HUDEP-2 (cell line): ENCODE data around the gene MTERF4.
"Not testable (repeated sequence)": the region's sequence is repeated elsewhere in the genome, so short reads cannot be mapped to it uniquely, and the experiment has no call there.

ENCODE experiments used
- DNase-seq, 76 experiments: peaks; one replicate each; lab custom pipeline; 2025; ENCODE audit not compliant: unreplicated experiment in 76 of 76; lab: John Stamatoyannopoulos, UW

The MTERF4 gene

DNA sequence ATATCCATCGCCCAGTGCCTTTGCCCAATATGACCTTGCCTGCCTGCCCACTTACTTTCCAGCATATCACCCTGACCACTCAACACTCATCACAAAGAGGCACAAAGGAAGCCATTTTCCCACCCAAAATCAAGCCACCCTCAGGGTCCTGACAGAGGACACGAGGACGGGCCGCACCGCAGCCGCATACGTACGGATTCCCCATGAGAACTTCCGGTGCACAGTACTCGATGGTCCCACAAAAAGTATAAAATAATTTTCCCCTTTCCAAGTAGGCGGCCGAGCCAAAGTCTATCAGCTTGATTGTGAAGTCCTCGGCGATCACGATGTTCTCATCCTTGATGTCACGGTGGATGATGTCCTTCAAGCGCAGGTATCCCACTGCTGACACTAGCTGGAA is 10.0 kb upstream of the MTERF4 start:
- DNase-seq: no peak

DNA sequence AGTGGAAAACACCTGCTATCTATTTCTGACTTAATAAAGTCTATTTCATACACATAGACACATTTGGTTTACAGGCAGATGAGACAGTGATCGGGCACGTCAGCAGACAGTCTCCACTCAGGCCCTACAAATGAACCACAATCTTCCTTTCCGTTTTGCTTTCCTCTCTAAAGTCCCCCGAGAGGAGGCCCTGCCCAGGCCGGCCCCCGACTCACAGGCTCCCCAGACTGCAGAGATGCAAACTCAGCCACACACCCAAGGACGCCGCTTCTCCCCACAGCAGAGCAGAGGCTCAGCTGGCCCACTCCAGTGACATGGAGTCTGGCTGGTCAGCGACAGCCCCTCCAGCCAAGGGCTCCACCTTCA is 9.3 kb upstream of the MTERF4 start:
- no peak for DNase-seq

DNA sequence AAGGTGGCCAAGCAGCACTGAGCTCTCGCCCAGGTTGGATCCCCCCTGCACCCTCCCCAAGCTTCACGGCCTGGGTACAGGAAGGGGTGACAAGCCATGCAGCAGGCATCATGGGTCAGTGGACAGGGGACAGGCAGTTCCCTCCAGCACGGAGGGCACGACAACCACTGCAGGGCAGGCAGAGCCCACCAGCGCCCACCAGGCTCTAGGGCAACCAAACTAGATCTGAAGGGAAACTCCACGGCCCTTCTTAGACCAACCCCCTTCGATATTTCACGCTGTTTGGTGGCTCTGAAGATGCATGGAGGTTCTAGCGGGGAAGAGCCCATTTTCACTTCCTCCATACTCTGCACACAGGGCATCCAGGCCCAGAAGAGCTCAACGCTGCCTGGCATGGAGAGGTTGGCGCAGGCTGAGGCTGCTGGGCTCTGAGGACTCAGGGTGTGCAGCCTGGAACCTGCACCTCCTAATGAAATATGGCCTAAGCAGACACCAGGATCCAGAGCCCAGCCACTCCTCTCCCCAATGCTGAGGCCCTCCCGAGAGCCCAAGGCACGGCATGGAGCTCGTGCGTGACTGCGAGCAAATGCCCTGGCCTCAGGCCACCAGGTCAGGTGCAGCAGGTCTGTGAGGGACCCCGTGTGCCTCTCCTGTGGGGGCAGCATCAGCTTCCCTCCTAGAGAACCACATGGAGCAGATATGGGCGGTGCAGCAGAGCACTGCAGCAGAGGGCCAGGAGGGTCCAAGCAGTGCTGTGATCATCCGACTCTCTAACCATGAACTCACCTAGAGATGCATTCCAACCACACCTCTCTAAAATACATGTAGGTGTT is 8.7 kb upstream of the MTERF4 start:
- no peak for DNase-seq

DNA sequence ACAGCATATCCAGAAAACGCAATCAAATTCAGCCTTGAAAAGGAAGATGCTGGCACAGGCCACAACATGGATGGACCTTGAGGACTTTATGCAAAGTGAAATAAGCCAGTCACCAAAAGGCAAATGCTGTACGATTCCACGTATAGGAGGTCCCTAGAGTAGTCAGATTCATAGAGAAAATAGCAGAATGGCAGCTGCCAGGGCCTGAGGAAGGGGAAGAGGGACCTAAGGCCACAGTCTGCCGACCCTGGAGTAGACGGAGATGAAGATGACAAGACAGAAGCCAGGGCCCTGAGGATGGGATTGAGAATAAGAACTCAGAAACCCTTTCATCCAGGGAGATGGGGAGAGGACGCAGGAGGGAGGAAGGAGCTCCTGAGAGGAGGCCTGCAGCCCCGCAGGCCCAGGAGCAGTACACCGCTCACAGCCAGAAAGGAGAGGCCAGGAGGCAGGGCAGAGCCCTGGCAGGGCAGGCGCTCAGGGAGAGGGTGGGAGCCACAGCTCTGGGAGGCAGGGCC is 8.1 kb upstream of the MTERF4 start:
- DNase-seq: no peak

DNA sequence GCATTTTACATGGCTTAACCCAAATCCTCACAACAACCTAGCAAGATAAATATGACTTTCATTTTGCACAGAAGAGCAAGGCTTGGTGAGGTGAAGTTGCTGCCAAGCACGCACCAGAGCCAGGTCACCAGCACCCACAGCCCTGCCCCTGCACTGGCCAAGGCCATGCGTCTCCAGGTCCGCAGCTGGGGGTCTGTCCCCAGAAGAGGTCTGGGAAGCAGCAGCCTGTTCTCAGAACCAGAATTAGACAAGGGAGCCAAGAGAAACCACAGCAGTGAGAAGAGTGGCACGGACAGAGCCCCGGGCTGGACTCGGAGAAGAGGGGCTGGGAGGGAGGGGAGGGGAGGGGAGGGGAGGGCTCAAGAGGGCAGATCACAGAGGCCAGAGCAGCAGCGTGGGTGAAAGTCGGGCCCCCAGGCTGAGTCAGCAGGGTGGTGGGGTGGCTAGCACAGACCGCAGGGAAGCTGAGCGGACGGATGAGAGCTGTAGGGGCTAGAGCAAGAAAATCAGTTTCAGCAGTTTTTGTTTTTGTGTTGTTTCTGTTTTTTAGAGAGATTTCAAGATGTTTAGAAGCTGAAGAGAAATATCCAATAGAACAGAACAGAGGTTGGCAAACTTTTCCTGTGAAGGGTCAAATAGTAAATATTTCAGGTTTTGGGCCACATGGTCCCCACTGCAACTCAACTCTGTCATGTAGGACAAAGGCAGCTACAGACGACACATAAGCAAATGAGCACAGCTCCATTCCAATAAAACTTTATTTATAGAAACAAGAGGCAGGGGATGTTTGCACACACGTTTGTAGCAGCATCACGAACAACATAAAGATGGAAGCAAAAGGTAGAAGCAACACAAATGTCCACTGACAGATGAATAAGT is 7.4 kb upstream of the MTERF4 start:
- no peak for DNase-seq

DNA sequence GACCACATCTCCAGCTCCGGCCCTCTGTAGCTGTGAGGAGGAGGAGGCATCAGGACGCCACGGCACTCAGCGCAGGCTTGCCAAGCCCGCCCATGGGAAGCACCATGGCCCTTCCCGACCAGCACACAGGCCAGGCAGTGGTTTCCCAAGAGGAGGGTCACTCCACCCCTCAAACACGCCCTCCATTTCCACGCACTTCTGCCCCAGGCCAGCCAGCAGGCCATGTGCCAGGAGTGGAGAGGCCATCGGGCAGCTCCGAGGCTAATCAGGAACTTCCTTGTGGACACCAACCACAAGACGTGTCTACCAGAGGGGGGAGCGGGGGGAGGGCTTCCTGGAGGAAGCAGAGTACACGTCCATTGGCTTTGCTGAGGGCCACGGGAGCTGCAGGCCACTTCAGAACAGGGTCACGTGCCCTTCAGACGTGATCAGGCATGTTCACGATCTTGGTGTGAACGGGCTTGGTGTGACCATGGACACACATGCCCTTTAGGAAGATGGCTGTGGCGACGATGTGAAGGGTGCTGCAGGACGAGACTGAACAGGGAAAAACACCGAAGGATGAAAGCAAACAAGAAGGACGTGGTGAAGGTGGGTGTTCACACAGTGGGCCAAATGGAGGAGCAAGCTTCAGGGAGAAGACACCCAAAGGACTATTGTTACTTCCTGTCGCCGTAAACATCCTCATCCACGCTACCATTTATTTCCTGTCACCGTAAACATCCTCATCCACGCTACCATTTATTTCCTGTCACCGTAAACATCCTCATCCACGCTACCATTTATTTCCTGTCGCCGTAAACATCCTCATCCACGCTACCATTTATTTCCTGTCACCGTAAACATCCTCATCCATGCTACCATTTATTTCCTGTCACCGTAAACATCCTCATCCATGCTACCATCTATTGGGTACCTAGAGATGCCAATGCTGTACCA is 6.5 kb upstream of the MTERF4 start:
- DNase-seq: no peak

DNA sequence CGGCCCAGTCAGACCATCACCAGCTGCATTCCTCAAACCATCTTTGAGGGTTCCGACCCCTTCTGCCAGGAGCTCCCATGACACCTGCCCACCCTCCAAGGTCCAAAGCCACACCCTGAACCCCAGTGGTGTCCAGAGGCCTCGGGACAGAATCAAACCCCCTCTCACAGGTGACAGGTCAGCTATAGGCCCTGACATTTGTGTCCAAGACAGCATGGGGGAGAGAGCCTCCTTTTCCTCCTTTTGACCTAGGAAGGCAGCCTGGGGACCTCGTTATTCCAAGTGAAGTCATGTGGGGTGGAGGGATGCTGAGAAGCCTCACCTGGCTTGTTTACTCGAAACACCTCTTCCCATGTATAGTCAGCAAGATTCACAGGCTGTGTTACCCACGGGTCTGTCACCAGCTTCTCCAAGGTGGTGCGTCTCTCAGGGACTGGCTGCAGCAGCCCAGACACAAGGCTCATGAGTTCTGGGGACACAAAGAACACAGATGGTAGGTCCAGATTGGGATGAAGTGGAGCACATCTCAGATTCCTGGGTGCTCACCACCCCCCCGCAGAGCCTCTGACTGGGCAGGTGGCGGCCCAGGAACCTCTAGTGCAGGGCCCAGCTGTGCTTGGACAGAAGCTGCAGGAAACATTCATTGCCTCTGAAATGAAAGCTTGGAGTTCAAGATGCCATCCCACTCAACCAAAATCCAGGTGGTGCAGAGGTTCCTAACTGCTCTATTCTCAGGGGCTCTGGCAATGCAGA is 5.1 kb upstream of the MTERF4 start:
- DNase-seq: no peak

DNA sequence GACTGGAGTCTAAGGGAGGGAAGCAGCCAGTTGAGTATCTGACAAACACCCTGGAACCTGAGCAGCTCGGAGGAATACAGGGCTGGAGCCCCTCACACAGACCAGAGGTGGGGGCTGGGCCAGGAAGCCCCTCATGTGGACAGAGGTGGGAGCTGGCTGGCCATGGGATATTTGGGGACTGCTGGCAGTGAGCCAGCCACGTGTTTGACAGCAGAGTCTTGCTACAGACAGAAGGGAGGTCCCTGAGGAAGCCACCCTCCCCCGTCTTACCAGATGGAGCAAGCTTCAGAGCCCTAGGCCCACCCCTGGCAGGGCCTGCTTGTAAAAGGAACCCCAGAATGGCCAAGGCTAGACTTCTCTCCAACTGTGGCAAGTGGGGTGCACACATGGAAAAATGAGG is 3.6 kb upstream of the MTERF4 start:
- no peak for DNase-seq

DNA sequence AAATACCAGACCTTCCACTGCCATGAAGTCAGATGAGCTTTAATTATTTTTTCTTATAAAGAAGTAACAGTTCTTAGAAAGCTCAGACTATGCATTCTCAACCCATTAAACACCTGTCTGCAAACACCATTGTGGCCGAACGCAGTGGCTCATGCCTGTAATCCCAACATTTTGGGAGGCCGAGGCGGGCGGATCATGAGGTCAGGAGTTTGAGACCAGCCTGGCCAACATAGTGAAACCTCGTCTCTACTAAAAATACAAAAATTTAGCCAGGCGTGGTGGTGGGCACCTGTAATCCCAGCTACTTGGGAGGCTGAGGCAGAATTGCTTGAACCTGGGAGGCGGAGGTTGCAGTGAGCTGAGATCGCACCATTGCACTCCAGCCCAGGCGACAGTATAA is 2.5 kb upstream of the MTERF4 start:
- not testable (repeated sequence) for DNase-seq

DNA sequence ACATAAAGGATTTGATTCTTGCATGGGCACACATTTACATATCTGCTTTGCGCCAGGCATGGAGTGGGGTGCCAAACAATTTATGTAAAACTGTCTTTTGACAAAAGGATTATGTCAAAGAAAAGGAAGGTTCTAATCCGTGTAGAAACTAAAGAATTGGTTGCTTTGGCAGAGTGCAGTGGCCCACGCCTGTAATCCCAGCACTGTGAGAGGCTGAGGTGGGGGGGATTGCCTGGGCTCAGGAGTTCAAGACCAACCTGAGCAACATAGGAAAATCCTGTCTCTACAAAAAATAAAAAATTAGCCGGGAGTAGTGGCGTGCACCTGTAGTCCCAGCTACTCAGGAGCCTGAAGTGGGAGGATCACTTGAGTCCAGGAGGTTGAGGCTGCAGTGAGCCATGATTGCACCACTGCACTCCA is 1.1 kb upstream of the MTERF4 start:
- DNase-seq: no peak

DNA sequence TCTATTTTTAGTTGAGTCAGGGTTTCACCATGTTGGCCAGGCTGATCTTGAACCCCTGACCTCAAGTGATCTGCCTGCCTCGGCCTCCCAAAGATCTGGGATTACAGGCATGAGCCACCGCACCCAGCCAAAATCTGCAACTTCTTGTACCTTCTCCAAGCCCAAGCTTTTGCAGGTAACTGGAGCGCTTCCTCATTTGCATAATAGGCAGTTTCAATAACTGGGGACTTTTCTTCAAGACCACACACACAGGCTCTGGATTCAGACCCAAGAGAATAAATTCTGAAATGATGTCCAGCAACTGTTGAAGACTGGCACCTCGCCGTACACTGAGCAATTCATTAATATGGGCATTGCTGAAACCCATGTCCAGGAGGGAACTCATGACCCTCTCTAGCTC is 2.8 kb downstream of the MTERF4 start:
- DNase-seq: no peak

DNA sequence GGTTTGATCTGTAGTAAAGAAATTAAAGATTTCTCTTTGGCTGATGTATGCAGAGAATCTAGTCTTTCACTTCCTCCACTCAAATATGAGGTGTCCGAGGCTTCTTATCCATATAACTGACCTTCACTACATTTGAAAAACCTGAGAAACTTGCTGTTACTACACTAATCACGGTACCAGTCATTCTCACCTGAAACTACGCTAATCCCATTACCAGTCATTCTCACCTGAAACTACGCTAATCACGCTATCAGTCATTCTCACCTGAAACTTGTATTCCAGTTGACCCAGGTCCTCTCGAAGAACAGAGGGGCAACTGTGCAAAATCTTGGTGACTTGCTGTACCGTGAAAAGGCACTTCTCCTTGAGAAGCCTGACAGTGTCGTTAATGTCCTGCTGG is 5.1 kb downstream of the MTERF4 start:
- DNase-seq: no peak

DNA sequence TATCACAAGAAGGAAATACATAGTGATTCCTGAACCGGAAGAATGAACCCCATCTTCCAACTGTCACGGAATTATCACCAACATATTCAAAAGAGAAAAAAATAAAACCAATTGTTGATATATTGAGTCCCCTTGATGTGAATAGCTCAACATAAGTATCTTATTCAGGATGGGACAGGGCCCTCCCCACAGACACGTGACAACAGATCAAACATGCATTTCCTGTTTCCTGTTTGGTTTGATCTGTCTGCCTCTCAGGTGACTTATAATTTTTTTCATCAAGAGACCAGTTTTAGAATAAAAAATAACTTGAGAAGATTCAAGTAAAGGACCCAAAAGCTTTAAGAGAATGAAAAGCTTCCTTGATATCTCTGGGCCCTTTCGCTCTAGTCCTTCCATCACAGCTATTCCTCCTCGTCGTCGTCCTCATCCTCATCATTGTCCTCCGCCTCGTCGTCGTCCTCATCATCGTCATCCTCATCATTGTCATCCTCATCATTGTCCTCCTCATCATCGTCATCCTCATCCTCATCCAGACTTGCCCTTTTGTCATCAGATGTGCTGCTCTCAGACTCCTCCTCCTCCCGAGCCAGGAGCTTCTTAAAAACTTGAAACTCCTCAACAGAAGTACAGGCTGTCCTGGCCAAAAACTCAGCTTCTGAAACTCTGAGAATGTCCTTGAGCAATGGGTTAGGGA is 6.3 kb downstream of the MTERF4 start:
- no peak for DNase-seq

DNA sequence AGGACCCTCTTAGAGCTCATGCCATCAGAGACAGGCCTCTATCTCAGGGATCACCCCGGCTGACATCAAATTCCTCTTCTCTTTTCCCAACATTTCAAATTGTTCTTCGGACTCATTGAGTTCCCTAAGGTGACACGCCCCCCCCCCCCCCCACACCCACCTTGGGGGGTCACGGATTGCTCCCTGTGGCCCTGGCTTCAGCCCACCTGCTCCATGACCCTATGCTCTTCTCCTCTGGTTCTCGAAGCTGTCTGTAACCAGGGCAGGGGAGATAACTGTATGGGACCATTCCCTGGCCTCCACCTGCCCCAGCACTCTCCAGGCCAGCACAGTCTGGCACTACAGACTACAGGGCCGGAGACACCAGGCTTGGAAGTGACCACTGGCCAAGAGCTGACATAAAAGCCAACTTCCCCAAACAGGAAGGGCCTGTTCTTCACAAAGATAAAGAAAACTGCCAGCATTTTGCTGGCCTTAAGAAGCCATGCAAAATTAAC is 7.1 kb downstream of the MTERF4 start:
- no peak for DNase-seq

DNA sequence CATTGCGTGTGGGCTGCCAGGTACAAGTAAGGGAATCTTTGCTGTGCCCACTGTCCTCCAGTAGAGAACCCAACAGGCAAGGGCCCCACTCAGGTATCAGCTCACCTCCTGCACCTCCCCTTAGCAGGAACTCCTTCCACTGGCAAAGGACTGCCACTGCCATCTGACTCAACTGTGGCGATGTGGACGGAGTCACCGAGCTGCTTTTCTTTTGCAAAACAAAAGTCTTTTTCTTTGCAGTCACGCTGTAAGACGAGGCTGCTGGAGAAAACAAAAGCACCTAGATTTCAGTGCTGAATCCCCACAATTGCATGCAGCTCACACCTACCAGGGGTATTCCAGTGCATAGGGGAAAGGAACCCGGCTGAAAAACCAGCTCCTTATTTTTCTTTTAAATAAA is 7.9 kb downstream of the MTERF4 start:
- DNase-seq: no peak

DNA sequence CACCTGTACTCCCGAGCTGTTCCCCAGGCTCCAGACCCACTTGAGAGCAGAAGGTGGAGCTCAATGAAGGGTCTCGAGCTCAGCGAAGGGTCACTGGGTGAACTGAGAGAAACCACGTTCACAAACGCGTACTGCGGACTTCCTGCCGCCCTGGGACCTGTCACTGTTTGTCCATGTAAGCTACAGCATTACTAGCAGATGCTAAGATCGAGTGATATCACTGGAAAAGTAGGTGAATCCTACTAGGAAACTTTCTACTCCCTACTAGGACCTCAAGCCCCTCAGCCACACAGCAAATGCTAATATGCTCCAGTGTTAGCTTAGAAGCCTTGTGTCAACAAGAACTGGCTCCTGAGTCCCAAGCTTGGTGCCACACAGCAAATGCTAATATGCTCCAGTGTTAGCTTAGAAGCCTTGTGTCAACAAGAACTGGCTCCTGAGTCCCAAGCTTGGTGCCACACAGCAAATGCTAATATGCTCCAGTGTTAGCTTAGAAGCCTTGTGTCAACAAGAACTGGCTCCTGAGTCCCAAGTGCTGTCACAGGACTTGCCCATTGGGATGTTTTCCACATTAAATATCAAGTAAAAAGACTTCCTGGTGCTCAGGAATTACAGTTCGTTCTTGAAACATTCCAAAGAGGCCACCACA is 8.8 kb downstream of the MTERF4 start:
- DNase-seq: not testable (repeated sequence)

DNA sequence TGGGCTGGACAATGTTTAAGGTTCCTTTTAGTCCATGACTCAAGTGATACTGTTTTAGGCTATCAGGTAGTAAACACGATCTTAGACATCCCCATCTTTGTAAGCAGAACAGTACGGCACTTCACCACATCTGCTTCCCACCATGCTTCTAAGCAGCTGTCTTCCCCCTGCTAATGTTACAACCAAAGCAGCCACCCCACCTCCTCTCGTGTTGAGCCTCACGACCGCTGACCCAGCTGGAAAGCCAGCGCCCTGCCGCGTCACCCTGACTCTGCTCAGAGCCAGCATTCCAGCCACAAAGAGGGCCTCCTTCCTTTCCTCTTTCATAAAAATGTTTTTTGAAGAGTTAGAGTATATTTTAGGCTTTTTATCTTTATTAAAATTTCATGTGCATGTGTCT is 9.4 kb downstream of the MTERF4 start:
- DNase-seq: no peak

DNA sequence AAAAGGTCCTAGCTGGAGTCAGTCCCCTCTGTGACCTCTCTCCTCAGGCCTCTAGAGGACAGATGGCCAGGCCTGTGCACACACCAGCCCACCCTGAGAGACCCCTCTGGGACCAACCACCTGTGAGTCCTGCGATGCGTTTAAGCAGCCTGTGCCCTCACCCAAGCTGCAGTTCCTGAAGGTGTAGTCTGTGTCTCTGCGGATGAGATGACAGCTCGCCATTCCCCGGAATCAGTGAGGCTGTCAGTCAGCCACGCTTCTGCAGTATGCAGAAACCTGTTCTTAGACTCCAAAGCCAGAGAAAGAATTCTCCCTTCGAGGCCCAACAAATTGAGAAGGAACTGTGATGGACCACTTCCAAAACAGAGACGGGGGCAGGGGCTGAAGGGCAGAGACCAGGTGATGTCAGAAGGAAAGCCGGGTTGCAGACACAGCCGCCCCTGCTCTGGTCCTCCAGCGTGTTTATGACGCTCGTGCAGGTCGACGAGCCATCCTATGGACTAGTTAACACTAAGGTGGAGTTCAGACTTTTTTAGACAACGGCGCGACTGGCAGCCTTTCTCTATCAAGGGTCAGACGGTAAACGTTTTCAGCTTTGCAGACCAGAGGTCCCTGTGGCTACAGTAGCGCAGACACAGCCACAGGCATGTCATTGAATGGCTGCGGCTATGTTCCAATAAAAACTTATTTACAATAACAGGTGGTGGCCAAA is 10.2 kb downstream of the MTERF4 start:
- no peak for DNase-seq
